Stomach (tissue), 4 donors: ENCODE results near the gene DMRT2.

ENCODE experiments used
- POLR2AphosphoS5 ChIP-seq, 3 donors: sonication (generic); formaldehyde crosslinking; IDR thresholded peaks; one replicate each; pipeline ENCODE4 v1.6.1; 2016; ENCODE audit warnings: antibody characterized with exemption in 3 of 3
- TF ChIP-seq, protein P1 (sequence below), 7 experiments: fragments of 450-650 bp in 4 of 7; fragments of 200-600 bp in 3 of 7; sonication (generic) in 3 of 7; IDR thresholded peaks; one replicate each; pipeline ENCODE4 v1.5.1; 2016 to 2019; ENCODE audit warnings: antibody characterized with exemption in 7 of 7, control low read depth in 2 of 7, mild to moderate bottlenecking in 1 of 7

- TF ChIP-seq, protein P1, sequence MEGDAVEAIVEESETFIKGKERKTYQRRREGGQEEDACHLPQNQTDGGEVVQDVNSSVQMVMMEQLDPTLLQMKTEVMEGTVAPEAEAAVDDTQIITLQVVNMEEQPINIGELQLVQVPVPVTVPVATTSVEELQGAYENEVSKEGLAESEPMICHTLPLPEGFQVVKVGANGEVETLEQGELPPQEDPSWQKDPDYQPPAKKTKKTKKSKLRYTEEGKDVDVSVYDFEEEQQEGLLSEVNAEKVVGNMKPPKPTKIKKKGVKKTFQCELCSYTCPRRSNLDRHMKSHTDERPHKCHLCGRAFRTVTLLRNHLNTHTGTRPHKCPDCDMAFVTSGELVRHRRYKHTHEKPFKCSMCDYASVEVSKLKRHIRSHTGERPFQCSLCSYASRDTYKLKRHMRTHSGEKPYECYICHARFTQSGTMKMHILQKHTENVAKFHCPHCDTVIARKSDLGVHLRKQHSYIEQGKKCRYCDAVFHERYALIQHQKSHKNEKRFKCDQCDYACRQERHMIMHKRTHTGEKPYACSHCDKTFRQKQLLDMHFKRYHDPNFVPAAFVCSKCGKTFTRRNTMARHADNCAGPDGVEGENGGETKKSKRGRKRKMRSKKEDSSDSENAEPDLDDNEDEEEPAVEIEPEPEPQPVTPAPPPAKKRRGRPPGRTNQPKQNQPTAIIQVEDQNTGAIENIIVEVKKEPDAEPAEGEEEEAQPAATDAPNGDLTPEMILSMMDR (IDR thresholded peaks at IDR 0.05) = no peak
- TF ChIP-seq POLR2AphosphoS5 (IDR thresholded peaks at IDR 0.05) = no peak
Observed at GRCh38 chr9:1001838-1002237, 48.3 kb upstream of the DMRT2 start.
